Endometrium (tissue), 2 donors: Measurements from ENCODE around the gene ITLN1.
"Not testable (repeated sequence)": the region's sequence is repeated elsewhere in the genome, so short reads cannot be mapped to it uniquely, and the experiment has no call there.

ENCODE experiments used
- FAIRE-seq: peaks from 2 replicates; lab custom pipeline; 2012; peaks lifted over from hg19 to GRCh38; lab: Jason Lieb, UNC
- donor health status: control.
- donor health status: control.

Gene ITLN1

DNA sequence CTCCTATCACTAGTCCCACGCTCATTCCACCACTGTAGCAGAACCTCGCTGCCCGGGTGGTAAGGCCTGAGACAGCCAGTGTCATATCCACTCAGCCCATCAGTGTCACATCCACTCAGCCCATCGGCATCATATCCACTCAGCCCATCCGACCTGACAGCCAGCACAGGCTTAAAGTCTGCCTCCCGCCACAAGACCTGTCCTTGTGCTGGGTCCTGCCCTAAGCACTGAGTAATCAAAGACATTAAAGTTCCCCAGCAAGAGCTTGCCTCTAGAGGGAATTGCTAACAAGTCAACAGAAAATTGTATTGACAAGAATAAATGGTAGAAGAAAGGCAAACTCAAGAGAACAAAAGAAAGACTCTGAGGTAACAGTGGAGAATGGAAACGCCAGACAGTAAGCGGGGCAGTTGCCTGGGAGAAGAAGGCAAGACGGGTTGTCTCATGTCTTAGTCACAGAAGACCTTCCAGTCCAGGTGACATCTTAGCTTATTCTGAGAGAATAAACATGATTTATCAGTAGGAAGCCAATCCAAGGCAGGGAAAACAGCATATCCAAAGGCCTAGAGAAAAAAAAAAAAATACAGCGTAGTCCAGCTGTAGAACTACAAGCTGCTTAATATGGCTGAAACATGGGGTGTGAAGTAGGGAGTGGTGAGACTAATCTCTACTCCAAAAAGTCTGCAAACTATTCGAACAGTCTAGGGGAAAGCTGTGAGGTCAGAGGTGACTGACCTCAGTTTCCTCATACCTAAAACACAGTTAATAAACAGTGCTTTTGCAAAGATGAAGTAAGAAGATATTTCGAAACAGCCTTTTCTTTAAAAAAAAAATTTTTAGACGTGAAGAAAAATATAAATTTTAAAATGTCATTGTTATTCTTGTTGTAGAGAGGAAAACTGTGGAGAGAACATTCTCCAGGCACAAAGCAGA, 1.1 kb downstream of the ITLN1 start:
- no peak for FAIRE-seq

DNA sequence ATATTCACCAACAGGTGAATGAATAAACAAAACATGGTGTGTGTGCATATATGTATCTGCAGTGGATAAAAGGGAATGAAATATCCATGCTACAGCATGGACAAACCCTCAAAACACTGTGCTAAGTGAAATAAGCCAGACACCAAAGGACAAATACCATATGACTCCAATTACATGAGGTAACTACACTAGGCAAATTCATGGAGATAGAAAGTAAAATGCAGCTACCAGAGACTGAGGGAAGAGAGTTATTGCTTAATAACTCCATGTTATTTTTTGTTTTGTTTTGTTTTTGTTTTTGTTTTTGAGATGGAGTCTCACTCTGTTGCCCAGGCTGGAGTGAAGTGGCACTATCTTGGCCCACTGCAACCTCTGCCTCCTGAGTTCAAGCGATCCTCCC, 2.4 kb downstream of the ITLN1 start:
- FAIRE-seq = no peak

DNA sequence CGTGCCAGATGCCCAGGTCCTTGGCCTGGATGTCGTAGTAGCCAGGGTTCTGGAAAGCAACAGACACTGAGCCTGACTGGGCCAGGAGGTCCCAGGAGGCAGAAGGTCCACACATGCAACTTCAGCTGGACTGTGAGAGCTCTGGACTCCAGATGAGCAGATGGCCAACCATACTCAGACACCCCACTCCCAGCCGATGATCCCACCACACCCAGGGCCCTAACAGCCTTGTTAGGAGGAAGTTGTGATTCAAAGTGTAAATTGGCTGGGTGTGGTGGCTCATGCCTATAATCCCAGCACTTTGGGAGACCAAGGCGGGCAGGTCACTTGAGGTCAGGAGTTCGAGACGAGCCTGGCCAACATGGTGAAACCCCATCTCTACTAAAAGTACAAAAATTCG, 3.7 kb downstream of the ITLN1 start:
- not testable (repeated sequence) for FAIRE-seq

DNA sequence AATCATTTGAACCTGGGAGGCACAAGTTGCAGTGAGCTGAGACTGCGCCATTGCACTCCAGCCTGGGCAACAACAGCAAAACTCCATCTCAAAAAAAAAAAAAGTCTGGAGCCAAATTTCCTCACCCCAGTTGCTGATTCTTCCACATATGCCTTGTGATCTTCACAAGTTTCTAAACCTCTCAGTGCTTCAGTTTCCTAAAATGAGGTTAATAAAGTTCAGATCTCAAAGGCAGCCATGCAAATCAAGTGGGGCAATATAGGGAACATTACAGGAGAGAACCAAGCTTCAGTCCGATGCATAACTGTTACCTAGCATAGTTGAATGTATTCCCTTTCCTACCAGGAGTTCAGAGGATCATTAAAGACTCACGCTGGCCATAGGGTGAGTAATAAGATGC, 4.8 kb downstream of the ITLN1 start:
- no peak for FAIRE-seq

DNA sequence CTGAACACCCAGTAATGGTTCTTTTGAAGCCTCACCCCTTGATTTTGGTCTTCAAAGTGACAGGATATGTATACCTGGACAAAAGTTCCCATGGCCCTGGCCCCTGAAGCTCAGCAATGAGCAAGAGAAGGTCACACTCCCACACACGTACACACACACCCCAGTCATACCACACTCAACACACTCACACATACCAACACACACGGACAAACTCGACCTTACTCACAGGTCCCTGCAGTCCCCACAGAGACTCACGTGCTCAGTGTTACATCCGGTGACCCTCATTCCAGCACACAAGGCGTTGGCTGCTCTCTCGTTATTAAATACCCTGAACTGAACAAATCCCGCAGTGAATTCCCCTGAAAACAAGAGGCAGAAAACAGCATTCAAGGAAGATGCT, 5.9 kb downstream of the ITLN1 start:
- no peak for FAIRE-seq

DNA sequence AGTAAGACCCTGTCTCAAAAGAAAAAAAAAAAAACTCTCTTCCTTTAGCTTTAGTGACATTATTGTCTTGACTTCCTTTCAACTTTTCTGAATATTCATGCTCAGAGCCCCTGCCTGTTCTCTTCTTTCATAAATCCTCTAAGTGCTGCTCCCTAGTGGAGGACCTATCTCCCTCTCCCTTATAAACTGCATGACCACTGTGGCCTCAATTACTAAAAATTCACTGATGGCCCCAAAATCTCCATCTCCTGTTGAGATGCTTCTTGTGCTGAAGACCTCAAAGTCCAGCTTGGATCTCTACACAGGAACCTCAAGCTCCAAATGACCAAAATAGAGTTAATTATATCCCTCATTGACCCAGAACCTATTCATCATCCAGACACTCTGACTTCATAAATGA, 7.8 kb downstream of the ITLN1 start:
- no peak for FAIRE-seq

DNA sequence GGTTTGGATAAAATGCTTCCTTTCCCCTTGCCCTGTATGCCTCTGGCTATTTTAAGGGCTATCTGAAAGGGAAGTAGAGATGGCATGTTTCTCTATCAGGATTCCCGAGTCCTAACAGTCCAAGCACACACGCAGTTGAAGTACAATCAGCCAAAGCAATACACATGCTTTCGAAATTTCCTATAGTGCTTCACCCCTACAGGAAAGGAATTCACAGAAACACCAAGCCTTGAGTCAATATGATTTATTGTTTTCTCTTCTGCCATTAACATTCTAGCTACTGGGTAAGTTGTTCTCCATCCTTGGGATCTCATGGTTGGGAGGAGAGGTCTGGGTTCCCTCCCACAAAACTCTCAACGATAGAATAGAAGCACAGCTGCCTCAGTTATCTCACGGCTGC, 8.7 kb downstream of the ITLN1 start:
- no peak for FAIRE-seq

DNA sequence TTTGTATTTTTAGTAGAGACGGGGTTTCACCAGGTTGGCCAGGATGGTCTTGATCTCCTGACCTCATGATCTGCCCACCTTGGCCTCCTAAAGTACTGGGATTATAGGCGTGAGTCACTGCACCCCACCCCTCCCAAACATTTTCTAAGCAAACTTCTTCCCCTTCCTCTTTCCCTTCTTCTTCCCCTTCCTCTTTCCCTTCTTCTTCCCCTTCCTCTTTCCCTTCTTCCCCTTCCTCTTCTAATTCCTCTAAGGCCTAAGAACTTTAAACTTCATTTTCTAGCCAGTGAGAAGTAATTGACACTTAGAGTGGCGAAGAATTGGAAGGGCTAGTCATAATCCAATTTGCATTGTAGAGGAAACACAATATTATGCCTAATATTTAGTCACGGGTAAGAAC, 9.4 kb downstream of the ITLN1 start:
- FAIRE-seq = not testable (repeated sequence)

DNA sequence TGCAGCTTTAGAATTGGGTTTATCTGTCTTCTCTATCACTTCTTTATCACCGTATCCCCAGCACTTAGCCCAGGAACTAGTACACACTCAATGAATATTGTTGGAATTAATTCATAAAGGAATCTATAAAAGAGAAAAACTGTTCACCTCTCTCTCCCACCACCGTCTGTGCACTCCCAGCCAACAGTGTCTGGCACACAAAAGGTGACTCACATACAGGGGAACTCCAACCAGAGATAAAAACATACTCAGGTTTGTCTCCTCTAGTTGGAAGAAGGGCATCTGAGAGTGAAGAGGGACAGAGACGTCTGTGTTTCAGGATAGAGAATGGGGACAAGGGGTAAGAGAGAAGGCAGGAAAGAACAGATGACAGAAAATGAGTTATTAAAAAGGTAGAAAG, 10.0 kb downstream of the ITLN1 start:
- FAIRE-seq = no peak

- no peak for FAIRE-seq
These were observed 16.8 kb downstream of the ITLN1 start for GRCh38 chr1:160868141-160868540.

DNA sequence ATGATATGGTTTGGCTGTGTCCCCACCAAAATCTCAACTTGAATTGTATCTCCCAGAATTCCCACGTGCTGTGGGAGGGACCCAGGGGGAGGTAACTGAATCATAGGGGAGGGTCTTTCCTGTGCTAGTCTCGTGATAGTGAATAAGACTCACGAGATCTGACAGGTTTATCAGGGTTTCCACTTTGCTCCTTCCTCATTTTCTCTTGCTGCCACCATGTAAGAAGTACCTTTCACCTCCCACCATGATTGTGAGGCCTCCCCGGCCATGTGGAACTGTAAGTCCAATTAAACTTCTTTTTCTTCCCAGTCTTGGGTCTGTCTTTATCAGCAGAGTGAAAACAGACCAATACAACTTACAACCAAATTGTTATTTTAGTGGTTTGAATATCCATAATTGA, 17.3 kb downstream of the ITLN1 start:
- FAIRE-seq = not testable (repeated sequence)

- FAIRE-seq = no peak
These were observed 18.2 kb downstream of the ITLN1 start for GRCh38 chr1:160866695-160867260.

DNA sequence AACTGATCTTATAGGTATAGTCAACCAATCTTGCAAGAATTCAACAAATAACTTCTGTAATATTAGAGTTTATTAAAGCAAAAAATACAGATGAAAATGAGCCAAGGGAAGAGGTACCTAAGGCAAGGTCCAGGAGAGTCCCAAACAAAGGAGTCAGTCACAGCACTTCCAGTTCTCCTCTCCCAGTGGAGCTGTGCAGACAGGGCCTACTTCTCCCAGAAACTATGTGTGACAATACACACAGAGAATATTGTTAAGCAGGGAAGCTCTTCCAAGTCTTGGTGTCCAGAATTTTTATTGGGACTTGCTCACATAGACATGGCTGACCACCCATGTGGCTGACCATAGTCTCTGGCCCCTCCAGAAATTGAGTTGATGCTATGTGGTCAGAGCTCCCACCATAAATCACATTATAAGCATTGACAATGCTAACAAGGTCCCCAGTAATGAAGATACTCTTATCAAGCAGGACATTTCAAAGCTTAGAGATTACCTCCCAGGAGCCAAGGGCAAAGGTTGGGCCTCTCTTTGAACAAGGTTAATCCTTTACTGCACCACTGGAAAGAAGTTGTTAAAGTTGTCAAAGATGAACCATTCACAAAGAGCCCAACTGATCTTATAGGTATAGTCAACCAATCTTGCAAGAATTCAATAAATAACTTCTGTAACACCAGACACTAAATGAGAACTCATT, 18.8 kb downstream of the ITLN1 start:
- no peak for FAIRE-seq

DNA sequence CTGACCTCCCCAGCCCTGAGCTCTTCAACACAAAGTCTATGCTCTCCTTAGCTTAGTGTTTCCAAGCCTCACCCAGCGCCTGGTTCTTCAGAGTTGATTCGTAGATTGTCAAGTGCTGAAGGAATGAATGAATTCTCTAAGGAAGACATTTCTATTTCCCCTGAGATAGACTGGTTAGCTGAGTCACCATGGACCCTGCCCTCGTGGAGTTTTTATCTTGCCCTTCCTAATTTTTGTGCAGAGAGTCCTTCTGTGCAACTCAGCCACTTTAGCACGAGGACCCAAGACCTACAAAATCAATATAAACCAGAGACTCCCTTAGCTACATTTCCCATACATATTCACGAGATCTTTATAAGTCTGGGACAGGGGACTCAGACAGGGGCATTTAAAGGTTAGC, 19.6 kb downstream of the ITLN1 start:
- FAIRE-seq = no peak

- no peak for FAIRE-seq
These were observed 20.8 kb downstream of the ITLN1 start for GRCh38 chr1:160864173-160864572.

GRCh38 chr1:160863774-160864131, 21.2 kb downstream of the ITLN1 start:
- no peak for FAIRE-seq

GRCh38 chr1:160863061-160863773, 21.8 kb downstream of the ITLN1 start:
- no peak for FAIRE-seq

DNA sequence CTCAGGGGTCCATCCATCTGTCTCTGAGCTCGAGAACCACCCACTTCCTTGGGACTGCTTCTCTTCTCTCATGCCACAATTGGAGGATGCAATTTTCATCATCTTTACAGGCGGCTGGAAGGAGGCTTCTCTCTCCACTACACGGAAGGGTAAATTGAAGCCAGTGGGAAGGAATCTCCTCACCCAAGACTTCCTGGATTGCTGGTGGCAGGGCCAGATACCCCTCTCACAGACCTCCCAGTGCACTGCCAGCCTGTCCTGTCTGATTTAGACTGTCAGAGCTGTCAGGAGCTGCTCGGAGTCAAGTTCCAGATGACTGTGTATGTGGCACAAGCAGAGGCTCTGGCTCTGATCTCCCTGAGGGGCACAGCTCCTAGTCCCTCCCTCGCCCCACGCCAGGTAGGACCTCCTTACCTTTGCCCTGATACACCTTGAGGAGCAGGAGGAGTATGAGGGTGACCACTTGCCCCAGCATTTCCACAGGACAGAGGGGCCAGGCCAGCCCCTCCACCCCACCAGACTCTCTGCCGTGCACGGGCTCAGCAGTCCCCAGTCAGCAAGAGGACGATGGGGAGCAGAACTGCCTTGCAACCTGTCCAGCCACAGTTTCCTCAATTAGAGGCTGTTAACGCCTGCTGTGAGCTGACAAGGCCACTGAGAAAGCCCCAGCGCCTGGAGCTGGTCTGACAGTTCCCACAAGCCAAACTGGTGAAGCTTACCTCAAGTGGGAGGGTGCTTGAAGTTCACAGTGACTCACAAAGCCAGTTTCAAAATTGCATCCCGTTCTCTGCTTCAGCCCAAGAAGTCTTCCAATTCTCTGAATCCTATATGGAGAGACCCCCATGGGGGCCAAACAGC, 22.5 kb downstream of the ITLN1 start, which contains the start of gene CD244:
Gene CD244, minus strand, starts transcription at position 685 of the 858 bp plus-strand sequence. Its CDS starts 210 bp downstream, at position 475.
- no peak for FAIRE-seq

GRCh38 chr1:160860840-160861505, 24.0 kb downstream of the ITLN1 start:
- no peak for FAIRE-seq

- FAIRE-seq = no peak
These were observed 25.8 kb downstream of the ITLN1 start for GRCh38 chr1:160859166-160859565.

DNA sequence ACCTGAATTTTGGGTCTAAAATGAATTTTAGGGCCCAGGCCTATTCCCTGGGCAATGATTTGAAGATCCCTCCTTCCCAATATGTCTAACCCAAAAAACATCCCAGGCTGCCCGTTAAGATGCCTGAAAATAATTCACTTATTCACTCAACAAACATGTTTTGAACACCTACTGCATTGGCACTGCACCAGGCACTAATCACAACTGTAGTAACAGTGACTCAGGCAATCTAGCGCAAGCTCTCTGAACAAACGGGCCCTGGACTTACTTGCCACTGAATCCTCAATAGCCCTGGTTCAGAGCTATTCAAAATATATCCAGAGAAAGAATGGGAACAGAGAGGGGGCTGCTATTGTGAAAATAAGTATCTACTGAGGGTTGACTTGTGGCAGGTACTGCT, 26.5 kb downstream of the ITLN1 start:
- no peak for FAIRE-seq
